BLaER1 treated with 17β-estradiol and CSF1 and Interleukin-3, amounts not matched to agents 10 nM and 100 nM (cell line): ENCODE measurements around the gene INPP5E.

Source experiments
- H3K27ac ChIP-seq, 11 experiments: shearing (Covaris generic); formaldehyde crosslinking; 2 replicates each; pipeline ENCODE4 v1.8.1; 2022
- H3K27me3 ChIP-seq, 11 experiments: shearing (Covaris generic); formaldehyde crosslinking; 2 replicates each; pipeline ENCODE4 v1.8.1; 2022
- H3K36me3 ChIP-seq, 11 experiments: shearing (Covaris generic); formaldehyde crosslinking; 2 replicates each; pipeline ENCODE4 v1.8.1; 2022
- H3K4me1 ChIP-seq, 10 experiments: shearing (Covaris generic); formaldehyde crosslinking; 2 replicates each; pipeline ENCODE4 v1.8.1; 2022
- H3K4me2 ChIP-seq, 11 experiments: shearing (Covaris generic); formaldehyde crosslinking; 2 replicates each; pipeline ENCODE4 v1.8.1; 2022
- H3K4me3 ChIP-seq, 10 experiments: shearing (Covaris generic); formaldehyde crosslinking; 2 replicates each; pipeline ENCODE4 v1.8.1; 2022
- H3K9ac ChIP-seq, 11 experiments: shearing (Covaris generic); formaldehyde crosslinking; 2 replicates each; pipeline ENCODE4 v1.8.1; 2022
- H3K9me3 ChIP-seq, 11 experiments: shearing (Covaris generic); formaldehyde crosslinking; replicated peaks in 1 of 11; 2 replicates each; pipeline ENCODE4 v1.8.1; 2022
- H4K20me1 ChIP-seq, 11 experiments: shearing (Covaris generic); formaldehyde crosslinking; 2 replicates each; pipeline ENCODE4 v1.8.1; 2022
- Cebpa-rat ChIP-seq, 11 experiments: shearing (Covaris generic); IDR thresholded peaks; 2 replicates each; pipeline ENCODE4 v1.8.1; 2022

Gene INPP5E

GRCh38 chr9:136474974-136475865 lies 35.6 kb upstream of the INPP5E start:
- Histone ChIP-seq H3K4me3 (no peak overlapping the region), H3K9ac (0 out of 22 replicates have a peak overlapping the region, but pooled peaks of 1 of the 11 experiments have one; percentile 23), H3K36me3 (peaks cover 97 to 100% (median 100%) of the 10 kb centered on the region in 11 experiments), H4K20me1 (peaks cover 99 to 100% (median 100%) of the 10 kb centered on the region in 11 experiments), H3K27me3 (no peaks in the 10 kb centered on the region), H3K4me2 (no peak overlapping the region), H3K4me1 (peaks cover 0 to 26% (median 14%) of the 10 kb centered on the region in 10 experiments; a peak in 15 of 20 replicates), H3K9me3 (no peaks in the 10 kb centered on the region), H3K27ac (no peak overlapping the region)
- TF ChIP-seq Cebpa-rat (IDR thresholded peaks at IDR 0.05) = no peak

DNA sequence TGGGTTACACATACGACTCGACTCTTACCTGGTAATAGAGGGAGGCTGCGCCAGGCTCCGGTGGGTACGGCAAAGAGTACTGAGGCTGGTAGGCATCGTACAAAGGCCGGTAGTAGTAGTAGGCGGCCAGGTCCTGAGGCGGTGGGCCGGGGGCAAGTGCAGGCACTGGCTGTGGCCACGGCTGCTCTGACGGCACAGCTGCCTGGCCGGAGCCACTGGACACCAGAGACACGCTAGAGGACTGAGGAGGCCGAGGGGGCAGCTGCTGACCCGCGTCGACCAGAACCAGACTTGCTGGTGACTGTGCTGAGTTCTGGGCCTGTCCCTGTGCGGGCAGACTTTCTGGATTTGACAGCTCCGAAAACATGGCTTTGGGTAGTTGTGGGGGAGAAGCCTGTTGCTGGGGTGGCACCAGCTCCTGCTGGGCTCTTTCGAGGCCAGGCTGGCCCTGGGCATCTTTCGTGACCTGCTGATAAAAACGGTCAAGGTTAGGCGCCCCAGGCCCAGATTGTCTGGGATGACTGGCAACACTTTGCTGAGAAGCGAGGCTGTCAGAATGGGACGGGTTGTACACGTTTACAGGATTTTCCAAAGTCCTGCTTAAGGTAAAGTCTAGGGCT lies 34.5 kb upstream of the INPP5E start:
- H3K4me2 ChIP-seq = no peak overlapping the region
- H3K27ac ChIP-seq = no peak overlapping the region
- peaks cover 98 to 100% (median 100%) of the 10 kb centered on the region in 11 experiments for H3K36me3 ChIP-seq
- H4K20me1 ChIP-seq = peaks cover 99 to 100% (median 100%) of the 10 kb centered on the region in 11 experiments
- H3K9me3 ChIP-seq = no peaks in the 10 kb centered on the region
- H3K27me3 ChIP-seq = no peaks in the 10 kb centered on the region
- H3K4me3 ChIP-seq = no peak overlapping the region
- peaks cover 0 to 20% (median 14%) of the 10 kb centered on the region in 10 experiments; a peak in 14 of 20 replicates for H3K4me1 ChIP-seq
- no peak for TF ChIP-seq Cebpa-rat (IDR thresholded peaks at IDR 0.05)
- H3K9ac ChIP-seq = peak overlapping the region in 1 of 11 experiments; percentile 23; a peak in 4 of 22 replicates

- no peaks in the 10 kb centered on the region for H3K9me3 ChIP-seq
- H3K27ac ChIP-seq = no peak overlapping the region
- no peak for TF ChIP-seq Cebpa-rat (IDR thresholded peaks at IDR 0.05)
- peak overlapping the region in 2 of 11 experiments; percentile 3 to 29; a peak in 3 of 22 replicates for H3K9ac ChIP-seq
- peaks cover 0 to 20% (median 14%) of the 10 kb centered on the region in 10 experiments; a peak in 14 of 20 replicates for H3K4me1 ChIP-seq
- H3K4me3 ChIP-seq = no peak overlapping the region
- H4K20me1 ChIP-seq = peaks cover 99 to 100% (median 100%) of the 10 kb centered on the region in 11 experiments
- no peaks in the 10 kb centered on the region for H3K27me3 ChIP-seq
- peaks cover 100% of the 10 kb centered on the region in 11 experiments for H3K36me3 ChIP-seq
- H3K4me2 ChIP-seq = peak overlapping the region in 2 of 11 experiments; percentile 13 to 28; a peak in 2 of 22 replicates
Measured at GRCh38 chr9:136473354-136473721, 33.7 kb upstream of the INPP5E start.

DNA sequence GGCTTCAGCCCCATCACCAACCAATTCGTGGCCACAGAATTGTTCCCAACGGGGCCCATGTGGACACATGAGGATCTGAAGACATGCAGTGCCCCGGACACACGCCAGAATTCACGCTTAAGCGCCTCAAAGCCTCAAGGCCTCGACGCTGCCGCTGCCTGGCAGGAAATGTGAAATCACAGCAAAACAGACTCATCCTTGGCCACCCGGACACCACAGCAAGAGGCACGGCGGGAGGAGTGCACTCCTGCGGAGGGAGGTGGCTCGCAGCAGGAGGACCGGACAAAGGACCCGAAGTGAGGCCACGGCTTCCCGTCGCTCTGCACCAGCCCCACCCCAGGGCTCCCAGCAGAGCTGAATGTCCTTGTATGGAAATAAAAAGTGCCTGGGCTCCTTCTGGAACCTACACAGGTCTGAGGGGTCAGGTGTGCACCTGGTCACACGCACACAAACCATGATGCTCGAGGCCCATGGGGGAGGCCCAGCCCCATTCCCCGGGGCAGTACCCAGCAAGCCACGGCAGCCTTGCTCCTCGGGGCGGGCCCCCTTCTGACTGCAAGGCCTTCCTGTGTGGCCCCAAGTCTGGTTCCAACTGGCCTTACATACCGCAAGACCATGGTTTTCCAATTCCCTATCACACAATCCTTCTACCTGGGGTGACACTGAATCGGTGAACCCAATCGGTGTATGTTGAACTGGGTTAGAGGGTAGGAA lies 33.2 kb upstream of the INPP5E start:
- H3K4me3 ChIP-seq = no peak overlapping the region
- H3K9me3 ChIP-seq = no peaks in the 10 kb centered on the region
- 0 out of 22 replicates have a peak overlapping the region, but pooled peaks of 1 of the 11 experiments have one; percentile 6 for H3K27ac ChIP-seq
- H3K36me3 ChIP-seq = peaks cover 100% of the 10 kb centered on the region in 11 experiments
- H4K20me1 ChIP-seq = peaks cover 96 to 100% (median 100%) of the 10 kb centered on the region in 11 experiments
- TF ChIP-seq Cebpa-rat (IDR thresholded peaks at IDR 0.05) = no peak
- H3K9ac ChIP-seq = peak overlapping the region in 8 of 11 experiments; percentile 3 to 49 (median 26); a peak in 6 of 22 replicates
- peak overlapping the region in 3 of 11 experiments; percentile 13 to 28 (median 14); a peak in 4 of 22 replicates for H3K4me2 ChIP-seq
- H3K4me1 ChIP-seq = peaks cover 0 to 20% (median 14%) of the 10 kb centered on the region in 10 experiments; a peak in 14 of 20 replicates
- H3K27me3 ChIP-seq = no peaks in the 10 kb centered on the region

- peaks cover 89 to 100% (median 99%) of the 10 kb centered on the region in 11 experiments for H4K20me1 ChIP-seq
- H3K27ac ChIP-seq = 0 out of 22 replicates have a peak overlapping the region, but pooled peaks of 1 of the 11 experiments have one; percentile 6
- peaks cover 100% of the 10 kb centered on the region in 11 experiments for H3K36me3 ChIP-seq
- no peaks in the 10 kb centered on the region for H3K9me3 ChIP-seq
- H3K4me1 ChIP-seq = peaks cover 0 to 20% (median 14%) of the 10 kb centered on the region in 10 experiments; a peak in 14 of 20 replicates
- TF ChIP-seq Cebpa-rat (IDR thresholded peaks at IDR 0.05) = no peak
- H3K4me3 ChIP-seq = no peak overlapping the region
- H3K4me2 ChIP-seq = peak overlapping the region in 1 of 11 experiments; percentile 28; a peak in 1 of 22 replicates
- H3K9ac ChIP-seq = peak overlapping the region in 6 of 11 experiments; percentile 10 to 49 (median 30); a peak in 7 of 22 replicates
- H3K27me3 ChIP-seq = no peaks in the 10 kb centered on the region
Measured at GRCh38 chr9:136471802-136472487, 32.3 kb upstream of the INPP5E start.

- H3K27ac ChIP-seq = no peak overlapping the region
- H3K9me3 ChIP-seq = no peaks in the 10 kb centered on the region
- H3K4me1 ChIP-seq = peaks cover 0 to 20% (median 14%) of the 10 kb centered on the region in 10 experiments; a peak in 14 of 20 replicates
- no peaks in the 10 kb centered on the region for H3K27me3 ChIP-seq
- peaks cover 100% of the 10 kb centered on the region in 11 experiments for H3K36me3 ChIP-seq
- no peak overlapping the region for H3K4me2 ChIP-seq
- H4K20me1 ChIP-seq = peaks cover 87 to 100% (median 98%) of the 10 kb centered on the region in 11 experiments
- TF ChIP-seq Cebpa-rat (IDR thresholded peaks at IDR 0.05) = no peak
- no peak overlapping the region for H3K4me3 ChIP-seq
- no peak overlapping the region for H3K9ac ChIP-seq
Measured at GRCh38 chr9:136470792-136471469, 31.3 kb upstream of the INPP5E start.

DNA sequence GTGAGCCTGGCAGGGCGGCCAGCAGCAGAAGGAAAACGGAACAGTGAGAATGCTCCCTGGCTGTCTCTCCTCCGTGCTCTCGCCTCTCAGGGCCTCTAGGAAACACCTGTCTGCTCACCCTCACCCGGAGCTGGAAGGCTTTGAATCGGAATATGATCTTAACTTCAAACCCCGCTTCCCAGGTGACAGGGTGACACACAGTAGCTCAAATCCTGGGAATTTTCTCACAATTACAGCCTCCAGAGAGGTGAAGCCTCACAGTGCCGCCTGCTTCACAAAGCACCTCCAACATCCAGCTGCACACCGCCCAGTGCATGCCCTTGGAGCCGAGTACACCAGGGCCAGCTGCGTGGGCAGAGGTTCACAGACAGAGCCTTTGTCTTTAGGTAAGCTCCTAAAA lies 30.7 kb upstream of the INPP5E start:
- no peak for TF ChIP-seq Cebpa-rat (IDR thresholded peaks at IDR 0.05)
- Histone ChIP-seq H3K4me3 (no peak overlapping the region), H3K4me1 (peaks cover 0 to 20% (median 14%) of the 10 kb centered on the region in 10 experiments; a peak in 14 of 20 replicates), H4K20me1 (peaks cover 81 to 100% (median 98%) of the 10 kb centered on the region in 11 experiments), H3K27ac (no peak overlapping the region), H3K9ac (no peak overlapping the region; a peak in 1 of 22 replicates), H3K36me3 (peaks cover 100% of the 10 kb centered on the region in 11 experiments), H3K9me3 (no peaks in the 10 kb centered on the region), H3K27me3 (no peaks in the 10 kb centered on the region), H3K4me2 (no peak overlapping the region)
